GM12891 (cell line): ENCODE results near the gene F5.

Experiments
- PAX5 ChIP-seq: IDR thresholded peaks from 2 replicates; pipeline ENCODE4 v1.6.1; 2011; ENCODE audit warnings: low read length, moderate library complexity, mild to moderate bottlenecking; ENCODE audit not compliant: insufficient read depth, severe bottlenecking
- POLR2A ChIP-seq: IDR thresholded peaks from 2 replicates; pipeline ENCODE4 v1.6.1; 2011; ENCODE audit warnings: low read depth, low read length, control low read depth
- POLR2AphosphoS5 ChIP-seq: IDR thresholded peaks from 2 replicates; pipeline ENCODE4 v1.6.1; 2011; ENCODE audit warnings: low read depth, low read length, control low read depth
- POU2F2 ChIP-seq: IDR thresholded peaks from 2 replicates; pipeline ENCODE4 v1.6.1; 2011; ENCODE audit warnings: low read depth, mild to moderate bottlenecking, control low read depth, low read length, moderate library complexity
- SPI1 ChIP-seq: IDR thresholded peaks from 2 replicates; pipeline ENCODE4 v1.6.1; 2011; ENCODE audit warnings: low read depth, low read length, control low read depth
- TAF1 ChIP-seq: IDR thresholded peaks from 2 replicates; pipeline ENCODE4 v1.6.1; 2011; ENCODE audit warnings: low read depth, low read length, control low read depth

DNA sequence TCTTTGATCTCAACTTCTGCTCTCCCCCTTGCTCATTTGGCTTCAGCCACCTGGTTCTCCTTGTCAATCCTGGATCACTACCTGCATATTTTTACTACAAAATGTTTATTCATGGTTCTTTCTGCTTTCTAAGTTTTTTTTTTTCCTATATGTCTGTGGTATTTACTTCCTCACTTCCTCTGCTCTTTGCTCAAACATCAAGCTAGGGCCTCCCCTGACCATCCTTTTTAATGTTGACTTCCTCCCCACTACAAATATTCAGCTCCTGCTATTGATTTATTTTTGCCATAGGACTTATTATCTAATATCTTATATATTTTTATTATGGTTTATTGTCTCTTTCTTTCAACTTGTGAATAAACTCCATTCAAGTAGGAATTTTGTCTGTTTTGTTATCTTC is 86.5 kb downstream of the F5 start:
- TF ChIP-seq POLR2AphosphoS5 (no peak), TAF1 (no peak), POLR2A (no peak), POU2F2 (no peak), SPI1 (no peak), PAX5 (no peak)
